H1 (cell line): ENCODE measurements around the gene PLPPR4. TPM values are rescaled to one million over a fixed set of nuclear protein-coding genes. Genes with fewer than 3 reads are reported as not detected.

ENCODE experiments used
- CTCF ChIA-PET: fragments of 300-600 bp; sonication (Branson Sonifier 250); formaldehyde crosslinking; loops from one replicate; lab custom pipeline; 2021; ENCODE audit not compliant: partially characterized antibody; lab: Charles Lee
- POLR2A ChIA-PET: fragments of 300-600 bp; sonication (Branson Sonifier 250); formaldehyde crosslinking; loops from one replicate; lab custom pipeline; 2021; ENCODE audit warnings: inconsistent platforms; ENCODE audit not compliant: partially characterized antibody; lab: Charles Lee
- DNase-seq, 2 experiments: peaks; one replicate each; pipeline versions ENCODE4 v3.0.0 to v3.0.0-alpha.2; 2010 to 2022; ENCODE audit warnings: low spot score in 2 of 2, low read depth in 1 of 2, mixed read lengths in 1 of 2
- FAIRE-seq: peaks from 2 replicates; lab custom pipeline; 2011; peaks lifted over from hg19 to GRCh38; lab: Jason Lieb, UNC
- H2AFZ ChIP-seq: 2 replicates; pipeline ENCODE4 v1.8.1; 2012; ENCODE audit warnings: low read length, inconsistent platforms
- H2AK5ac ChIP-seq: 2 replicates; pipeline ENCODE4 v1.6.1; 2013; ENCODE audit warnings: low read depth, low read length
- H2BK120ac ChIP-seq: replicated peaks from 2 replicates; pipeline ENCODE3; 2013; ENCODE audit warnings: low read depth, low read length, inconsistent platforms
- H2BK12ac ChIP-seq: 2 replicates; pipeline ENCODE4 v1.6.1; 2013; ENCODE audit warnings: low read depth, low read length
- H2BK15ac ChIP-seq: 2 replicates; pipeline ENCODE4 v1.6.1; 2013; ENCODE audit warnings: low read length
- H2BK20ac ChIP-seq: 2 replicates; pipeline ENCODE4 v1.6.1; 2013; ENCODE audit warnings: low read length
- H2BK5ac ChIP-seq: 2 replicates; pipeline ENCODE4 v1.6.1; 2013; ENCODE audit warnings: low read depth, low read length
- H3K14ac ChIP-seq: 2 replicates; pipeline ENCODE4 v1.6.1; 2013; ENCODE audit warnings: inconsistent platforms; ENCODE audit not compliant: insufficient read length
- H3K18ac ChIP-seq: 2 replicates; pipeline ENCODE4 v1.6.1; 2013; ENCODE audit warnings: low read length; ENCODE audit errors: extremely low read depth
- H3K23ac ChIP-seq: 2 replicates; pipeline ENCODE4 v1.6.1; 2013; ENCODE audit warnings: inconsistent platforms; ENCODE audit not compliant: insufficient read length
- H3K23me2 ChIP-seq: 2 replicates; pipeline ENCODE4 v1.6.1; 2013; ENCODE audit warnings: low read depth, low read length
- H3K27ac ChIP-seq: 2 replicates; pipeline ENCODE4 v1.6.1; 2011; ENCODE audit warnings: low read depth, low read length, inconsistent platforms
- H3K27me3 ChIP-seq, 4 experiments: replicated peaks in 1 of 4; 1 replicate in 1 of 4; 2 replicates in 3 of 4; pipeline versions ENCODE4 v1.6.1 to v1.8.1; 2011 to 2013; ENCODE audit warnings: low read length in 3 of 4, mild to moderate bottlenecking in 3 of 4, inconsistent platforms in 2 of 4, mixed read lengths in 2 of 4, moderate library complexity in 1 of 4; ENCODE audit not compliant: control insufficient read depth in 3 of 4, insufficient read depth in 3 of 4; ENCODE audit errors: extremely low read depth in 1 of 4
- H3K36me3 ChIP-seq, 4 experiments: 2 replicates each; pipeline versions ENCODE4 v1.6.1 to v1.8.1; 2011 to 2013; ENCODE audit warnings: mild to moderate bottlenecking in 4 of 4, low read length in 3 of 4, moderate library complexity in 2 of 4, control low read depth in 1 of 4, inconsistent platforms in 1 of 4; ENCODE audit not compliant: insufficient read depth in 4 of 4, control insufficient read depth in 2 of 4
- H3K4ac ChIP-seq: replicated peaks from 2 replicates; pipeline ENCODE3; 2013; ENCODE audit warnings: low read length, low read depth, mixed read lengths, inconsistent platforms; ENCODE audit not compliant: insufficient read length
- H3K4me1 ChIP-seq, 4 experiments: replicated peaks in 1 of 4; 1 replicate in 1 of 4; 2 replicates in 3 of 4; pipeline versions ENCODE4 v1.6.1 to v1.8.1; 2011 to 2013; ENCODE audit warnings: low read length in 3 of 4, inconsistent platforms in 2 of 4, mixed read lengths in 1 of 4; ENCODE audit not compliant: insufficient read depth in 4 of 4, control insufficient read depth in 3 of 4
- H3K4me2 ChIP-seq, 2 experiments: 2 replicates each; pipeline versions ENCODE4 v1.6.1 to v1.8.1; 2011 to 2013; ENCODE audit warnings: low read depth in 2 of 2, low read length in 2 of 2, control low read depth in 1 of 2, inconsistent platforms in 1 of 2, mild to moderate bottlenecking in 1 of 2; ENCODE audit not compliant: insufficient read depth in 1 of 2
- H3K4me3 ChIP-seq, 4 experiments: fragments of 200-600, 300-600 bp in 1 of 4; sonication (generic), shearing (Covaris generic), sonication (Bioruptor Twin) in 1 of 4; 2 replicates each; pipeline versions ENCODE4 v1.5.1 to v1.8.1; 2011 to 2016; ENCODE audit warnings: low read length in 4 of 4, low read depth in 3 of 4, control low read depth in 2 of 4, inconsistent platforms in 2 of 4, mild to moderate bottlenecking in 2 of 4, mixed read lengths in 1 of 4, moderate library complexity in 1 of 4; ENCODE audit not compliant: insufficient read depth in 2 of 4; ENCODE audit errors: extremely low read depth in 1 of 4
- H3K56ac ChIP-seq: replicated peaks from 2 replicates; pipeline ENCODE3; 2013; ENCODE audit warnings: low read depth, mild to moderate bottlenecking, mixed read lengths, low read length, inconsistent platforms; ENCODE audit not compliant: insufficient read length
- H3K79me1 ChIP-seq: 2 replicates; pipeline ENCODE4 v1.6.1; 2013; ENCODE audit warnings: low read depth, low read length, control low read depth
- H3K79me2 ChIP-seq, 2 experiments: 2 replicates each; pipeline versions ENCODE4 v1.6.1 to v1.8.1; 2012 to 2013; ENCODE audit warnings: low read length in 2 of 2, mild to moderate bottlenecking in 2 of 2, inconsistent platforms in 1 of 2; ENCODE audit not compliant: insufficient read depth in 2 of 2, control insufficient read depth in 1 of 2
- H3K9ac ChIP-seq, 4 experiments: replicated peaks in 1 of 4; 1 replicate in 1 of 4; 2 replicates in 3 of 4; pipeline versions ENCODE4 v1.6.1 to v1.8.1; 2011 to 2013; ENCODE audit warnings: low read depth in 3 of 4, low read length in 3 of 4, control low read depth in 2 of 4, mild to moderate bottlenecking in 2 of 4, moderate library complexity in 2 of 4, inconsistent platforms in 1 of 4; ENCODE audit errors: extremely low read depth in 1 of 4
- H3K9me3 ChIP-seq, 2 experiments: 2 replicates each; pipeline versions ENCODE4 v1.6.1 to v1.8.1; 2012 to 2013; ENCODE audit warnings: mild to moderate bottlenecking in 2 of 2, moderate library complexity in 2 of 2, control low read depth in 1 of 2, inconsistent platforms in 1 of 2, low read depth in 1 of 2, low read length in 1 of 2, mixed read lengths in 1 of 2; ENCODE audit not compliant: insufficient read depth in 2 of 2
- H4K20me1 ChIP-seq, 2 experiments: replicated peaks in 1 of 2; 2 replicates each; pipeline versions ENCODE3 to v1.8.1; 2011 to 2013; ENCODE audit warnings: inconsistent platforms in 2 of 2, low read length in 2 of 2, mild to moderate bottlenecking in 1 of 2; ENCODE audit not compliant: insufficient read depth in 2 of 2, control insufficient read depth in 1 of 2
- H4K5ac ChIP-seq: 2 replicates; pipeline ENCODE4 v1.6.1; 2013; ENCODE audit warnings: low read length, low read depth, mixed read lengths, inconsistent platforms; ENCODE audit not compliant: insufficient read length
- H4K8ac ChIP-seq: 2 replicates; pipeline ENCODE4 v1.8.0; 2013; ENCODE audit warnings: mild to moderate bottlenecking, moderate library complexity, low read length, inconsistent platforms; ENCODE audit not compliant: insufficient read depth; ENCODE audit errors: extremely low read depth
- H4K91ac ChIP-seq: replicated peaks from 2 replicates; pipeline ENCODE3; 2013; ENCODE audit warnings: low read length, mixed read lengths, inconsistent platforms; ENCODE audit not compliant: insufficient read length
- ASH2L ChIP-seq: fragments of 200-600, 300-600 bp; sonication (generic); IDR thresholded peaks from one replicate; pipeline ENCODE4 v1.7.1; 2017; ENCODE audit warnings: low read length
- CHD1 ChIP-seq: IDR thresholded peaks from 2 replicates; pipeline ENCODE4 v1.6.1; 2012; ENCODE audit warnings: low read depth, low read length, improper control_type of control experiment
- CREB1 ChIP-seq: IDR thresholded peaks from 2 replicates; pipeline ENCODE4 v1.6.1; 2012; ENCODE audit warnings: inconsistent platforms
- CTBP2 ChIP-seq: IDR thresholded peaks from 2 replicates; pipeline ENCODE4 v1.7.0; 2011; ENCODE audit warnings: borderline replicate concordance, mild to moderate bottlenecking, moderate library complexity, mixed read lengths, low read length; ENCODE audit not compliant: insufficient read depth, insufficient read length
- EGR1 ChIP-seq: IDR thresholded peaks from 2 replicates; pipeline ENCODE4 v1.6.1; 2011; ENCODE audit warnings: low read depth, low read length, borderline replicate concordance
- EZH2 ChIP-seq: fragments of 200-600 bp; sonication (generic); IDR thresholded peaks from 2 replicates; pipeline ENCODE4 v1.7.1; 2012; ENCODE audit warnings: low read depth, mild to moderate bottlenecking, moderate library complexity, low read length, inconsistent platforms; ENCODE audit not compliant: severe bottlenecking
- HDAC2 ChIP-seq, 2 experiments: fragments of 300-600 bp in 1 of 2; sonication (generic) in 1 of 2; IDR thresholded peaks; 2 replicates each; pipeline ENCODE4 v1.6.1; 2011 to 2012; ENCODE audit warnings: low read depth in 2 of 2, low read length in 2 of 2, mild to moderate bottlenecking in 2 of 2, moderate library complexity in 2 of 2, borderline replicate concordance in 1 of 2, inconsistent platforms in 1 of 2
- JUND ChIP-seq: IDR thresholded peaks from 2 replicates; pipeline ENCODE4 v1.6.1; 2011; ENCODE audit warnings: mild to moderate bottlenecking, improper control_type of control experiment, low read length
- MAX ChIP-seq: IDR thresholded peaks from 2 replicates; pipeline ENCODE4 v1.6.1; 2012; ENCODE audit warnings: inconsistent platforms
- NRF1 ChIP-seq: IDR thresholded peaks from 2 replicates; pipeline ENCODE4 v1.6.1; 2011; ENCODE audit warnings: mild to moderate bottlenecking, low read depth, low read length, improper control_type of control experiment
- RBBP5 ChIP-seq: IDR thresholded peaks from 2 replicates; pipeline ENCODE4 v1.7.1; 2012; ENCODE audit warnings: low read depth, mild to moderate bottlenecking, inconsistent platforms, low read length, moderate library complexity, borderline replicate concordance
- SIX5 ChIP-seq: IDR thresholded peaks from 2 replicates; pipeline ENCODE4 v1.6.1; 2011; ENCODE audit warnings: mild to moderate bottlenecking, low read depth, low read length
- SP1 ChIP-seq: IDR thresholded peaks from 2 replicates; pipeline ENCODE4 v1.6.1; 2011; ENCODE audit warnings: low read depth, low read length
- SP4 ChIP-seq: IDR thresholded peaks from 2 replicates; pipeline ENCODE4 v1.6.1; 2012; ENCODE audit warnings: low read length, inconsistent platforms
- SRF ChIP-seq: IDR thresholded peaks from 2 replicates; pipeline ENCODE4 v1.6.1; 2011; ENCODE audit warnings: mild to moderate bottlenecking, low read depth, low read length, moderate library complexity
- WGBS, 2 experiments: shearing (Covaris generic) in 1 of 2; methylation state at CpG; one replicate each; pipeline versions ENCODE4 v1.1.6 to v1.1.7; 2013 to 2015; ENCODE audit warnings: low lambda C conversion rate in 2 of 2, mixed read lengths in 2 of 2, inconsistent platforms in 1 of 2, low coverage in 1 of 2, missing lambda C conversion rate in 1 of 2; ENCODE audit not compliant: insufficient replicate concordance in 2 of 2, insufficient coverage in 1 of 2, insufficient read length in 1 of 2; ENCODE audit errors: extremely low coverage in 1 of 2, missing lambda C conversion rate in 1 of 2; 5-methylcytosine and 5-hydroxymethylcytosine counted together
- polyA plus RNA-seq, 7 experiments: library from polyadenylated mRNA; depleted of rRNA in 3 of 7; stranded (reverse) in 5 of 7; unstranded in 2 of 7; fragments of >200 nt in 5 of 7; fragments of 200-250 nt in 2 of 7; gene quantifications; 1 replicate in 5 of 7; 2 replicates in 1 of 7; 4 replicates in 1 of 7; pipeline versions ENCODE4 v1.2.1 to v1.2.3, GENCODE V29; 2011 to 2013; ENCODE audit warnings: missing spikeins in 2 of 7, mixed read lengths in 2 of 7
- total RNA-seq: library from RNA; stranded (reverse); fragmentation: NEBNext Ultra II Directional; extraction: Animal tissue kit (Norgen Biotek cat#: 25700); gene quantifications from 2 replicates; pipeline ENCODE4 v1.2.1, GENCODE V29; 2021

Gene PLPPR4
- total and polyA plus RNA-seq, 2 of the 8 experiments (the other 6 are each of a cell fraction or from before 2014, with no cell fraction given): 0.74 to 2.2 TPM

- POLR2A ChIA-PET: no interaction called here
- Histone ChIP-seq H3K14ac (no peak overlapping the region), H4K5ac (no peak overlapping the region), H3K27ac (no peak overlapping the region), H3K9me3 (no peaks in the 10 kb centered on the region; a peak in 1 of 4 replicates), H3K23me2 (no peaks in the 10 kb centered on the region), H3K79me2 (no peaks in the 10 kb centered on the region), H2BK12ac (no peak overlapping the region), H4K8ac (no peak overlapping the region), H2AK5ac (no peak overlapping the region), H3K56ac (no peak overlapping the region), H4K91ac (no peak overlapping the region), H4K20me1 (no peaks in the 10 kb centered on the region), H3K79me1 (no peaks in the 10 kb centered on the region), H3K36me3 (no peaks in the 10 kb centered on the region), H3K27me3 (no peaks in the 10 kb centered on the region), H2BK15ac (no peak overlapping the region), H3K4ac (no peak overlapping the region), H2BK5ac (no peak overlapping the region), H3K4me3 (no peak overlapping the region), H3K18ac (no peak overlapping the region), H2AFZ (peak overlapping the region; percentile 74; the same call in 1 of the 2 replicates), H2BK120ac (no peak overlapping the region), H3K9ac (no peak overlapping the region), H3K23ac (no peak overlapping the region), H3K4me2 (no peak overlapping the region), H2BK20ac (no peak overlapping the region), H3K4me1 (peaks cover 0 to 5% (median 2%) of the 10 kb centered on the region in 4 experiments; a peak in 2 of 7 replicates)
- WGBS, 2 experiments: 91% methylated on average over 5 of the region's 5 CpGs; no CpG with 5 or more reads in 1 of the 2 experiments
- FAIRE-seq (no peak), DNase-seq (no peak)
- CTCF ChIA-PET: interaction anchor here (0.6 to 1.8 kb wide), 4 partner anchors 9 to 435 kb away, joined by 3 to 9 read pairs (median 3); no protein-coding TSS in a partner anchor
- no peak for TF ChIP-seq ASH2L
- no peak for TF ChIP-seq SRF
- no peak for TF ChIP-seq JUND
- no peak for TF ChIP-seq SP1
- no peak for TF ChIP-seq NRF1
- TF ChIP-seq HDAC2 (IDR thresholded peaks at IDR 0.05; ENCODE audit: borderline replicate concordance in 1 of 2, low read depth in 2 of 2, low read length in 2 of 2): no peak
- no peak for TF ChIP-seq SIX5
- no peak for TF ChIP-seq RBBP5
- no peak for TF ChIP-seq CHD1
- TF ChIP-seq SP4: no peak
- no peak for TF ChIP-seq EZH2
- no peak for TF ChIP-seq CREB1
- TF ChIP-seq CTBP2: no peak
- no peak for TF ChIP-seq MAX
- no peak for TF ChIP-seq EGR1
Observed at GRCh38 chr1:99250728-99251127, 13.6 kb upstream of the PLPPR4 start.
